ENCODE results near the gene GOLGA2.

Gene GOLGA2

GRCh38 chr9:128213746-128214497, 61.9 kb downstream of the GOLGA2 start:
- DNase-seq (ENCODE audit: low read depth), result no peak

GRCh38 chr9:128211981-128212281, 63.9 kb downstream of the GOLGA2 start:
- DNase-seq (ENCODE audit: low read depth), result no peak

- DNase-seq (ENCODE audit: low read depth), result no peak
Observed at GRCh38 chr9:128211186-128211980, 64.4 kb downstream of the GOLGA2 start.

GRCh38 chr9:128208946-128209669, 66.7 kb downstream of the GOLGA2 start:
- DNase-seq (ENCODE audit: low read depth), result no peak

- DNase-seq (ENCODE audit: low read depth), result no peak
Observed at GRCh38 chr9:128208386-128208785, 67.4 kb downstream of the GOLGA2 start.

GRCh38 chr9:128206916-128207910, 68.6 kb downstream of the GOLGA2 start:
- DNase-seq (ENCODE audit: low read depth), result no peak

GRCh38 chr9:128206484-128206883, 69.3 kb downstream of the GOLGA2 start:
- no peak for DNase-seq (ENCODE audit: low read depth)

Data from iris pigment epithelial cell (primary cell).